GM19035 (cell line): Measurements from ENCODE around the gene CHSY3.

Experiments used
- ATAC-seq: cut with Tn5 transposase; IDR thresholded peaks from one replicate; pipeline ENCODE4 v1.9.1; 2021; ENCODE audit not compliant: unreplicated experiment

CHSY3 gene

DNA sequence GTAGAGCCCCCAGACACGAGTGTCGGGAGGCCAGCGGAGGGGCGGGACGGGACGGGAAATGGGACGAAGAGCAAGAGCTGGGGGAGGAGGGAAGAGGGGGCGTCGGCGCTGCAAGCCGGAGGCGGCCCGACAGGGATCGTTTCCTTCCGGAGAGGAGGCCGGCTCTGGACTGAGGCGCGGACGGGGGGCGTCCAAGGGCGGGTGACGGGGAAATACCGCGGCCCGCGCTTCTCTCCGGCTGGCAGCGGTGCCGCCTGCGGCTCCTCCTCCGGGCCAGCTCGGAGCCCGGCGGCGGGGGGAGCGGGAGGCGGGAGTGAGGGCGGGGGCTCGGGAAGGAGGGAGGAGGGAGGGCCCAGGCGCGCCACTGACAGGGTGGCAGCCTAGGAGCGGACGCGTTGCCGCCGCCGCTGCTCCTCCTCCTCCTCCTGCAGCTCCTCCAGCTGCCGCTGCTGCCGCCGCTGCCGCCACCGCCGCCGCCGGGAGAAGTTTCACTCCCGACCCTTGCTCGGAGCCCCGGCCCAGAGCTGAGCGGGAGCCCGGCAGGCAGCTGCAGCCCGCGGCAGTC, at the start of gene CHSY3:
Gene CHSY3, plus strand, starts transcription at position 364 of the 565 bp plus-strand sequence.
- peak; percentile 63 for ATAC-seq

DNA sequence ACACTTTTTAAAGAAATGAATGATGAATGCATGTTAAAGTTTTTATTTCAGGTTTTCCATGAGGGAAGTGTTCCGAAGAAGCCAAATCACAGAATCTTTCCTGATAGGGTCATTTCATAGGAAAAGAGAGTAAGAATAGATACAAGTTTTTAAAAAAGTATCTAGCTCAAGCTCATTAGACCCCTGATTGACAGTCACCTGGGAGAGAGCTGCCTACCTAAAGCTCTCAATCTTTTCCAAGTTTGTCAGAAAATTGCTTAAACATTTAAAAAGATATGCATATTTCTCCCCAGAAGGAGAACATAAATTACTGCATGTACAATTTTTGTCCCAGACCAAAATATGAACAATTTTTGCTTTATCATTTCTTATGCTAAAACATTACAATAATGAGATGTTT, 47.9 kb upstream of the CHSY3 start:
- no peak for ATAC-seq

DNA sequence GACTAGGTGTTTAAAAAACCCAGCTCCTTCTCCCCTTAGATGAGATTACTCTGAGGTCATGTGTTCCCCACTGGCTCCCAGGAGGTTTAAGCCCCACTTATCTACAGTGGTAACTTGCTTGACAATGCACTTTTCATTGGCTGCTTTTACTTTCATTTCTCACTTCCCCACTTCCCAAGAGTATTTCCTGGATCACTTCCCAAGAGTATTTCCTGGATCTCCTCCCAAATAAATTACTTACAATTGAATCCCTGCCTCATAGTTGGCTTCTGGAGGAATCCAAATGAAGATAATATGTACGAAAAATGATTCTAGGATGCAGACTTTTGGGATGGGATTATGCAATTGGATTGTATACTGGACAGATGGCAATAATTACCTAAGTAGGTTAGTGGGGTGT, 47.1 kb upstream of the CHSY3 start:
- ATAC-seq: no peak

DNA sequence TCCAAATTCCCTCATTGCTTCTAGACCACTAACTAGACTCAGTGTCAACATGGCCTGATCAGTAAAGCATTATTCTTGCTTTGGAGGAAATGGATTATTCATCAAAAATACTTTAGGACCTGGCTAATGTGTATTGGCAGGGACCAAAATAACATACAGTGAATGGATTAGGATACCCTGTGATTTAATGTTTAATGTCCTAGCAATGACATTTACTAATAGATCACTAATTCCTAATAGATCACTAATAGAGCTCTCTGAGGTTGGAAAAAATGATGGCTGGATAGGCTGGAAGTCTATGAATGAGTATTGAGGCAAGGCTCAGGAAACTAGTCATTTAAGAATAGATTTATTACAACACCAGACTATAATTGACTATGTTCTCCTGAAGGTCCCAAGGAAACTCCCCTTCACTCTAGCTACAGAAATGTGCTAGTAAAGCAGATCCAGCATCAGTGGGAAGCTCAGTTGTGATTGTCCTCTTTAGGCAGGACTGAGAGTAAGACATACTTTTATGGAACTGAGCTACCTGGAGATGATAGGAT, 46.1 kb upstream of the CHSY3 start:
- ATAC-seq: no peak

DNA sequence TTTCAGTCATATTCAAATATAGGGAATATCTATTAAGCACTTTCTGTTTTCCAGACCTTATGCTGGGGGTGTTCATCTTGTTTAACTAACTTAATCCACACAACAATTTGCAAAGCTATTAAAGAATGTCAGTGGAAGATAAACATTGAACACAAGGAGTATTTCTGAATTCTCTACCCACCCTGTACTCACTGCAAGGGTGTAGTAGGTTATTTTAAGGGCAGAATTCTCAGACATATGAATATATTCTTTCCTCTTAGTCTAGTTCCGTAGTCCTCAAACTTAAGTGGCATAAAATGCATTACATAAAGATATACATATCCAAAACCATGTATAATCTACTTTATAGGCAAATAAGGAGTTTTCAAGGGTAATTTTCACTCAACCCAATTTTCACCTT, 19.9 kb upstream of the CHSY3 start:
- ATAC-seq: no peak

DNA sequence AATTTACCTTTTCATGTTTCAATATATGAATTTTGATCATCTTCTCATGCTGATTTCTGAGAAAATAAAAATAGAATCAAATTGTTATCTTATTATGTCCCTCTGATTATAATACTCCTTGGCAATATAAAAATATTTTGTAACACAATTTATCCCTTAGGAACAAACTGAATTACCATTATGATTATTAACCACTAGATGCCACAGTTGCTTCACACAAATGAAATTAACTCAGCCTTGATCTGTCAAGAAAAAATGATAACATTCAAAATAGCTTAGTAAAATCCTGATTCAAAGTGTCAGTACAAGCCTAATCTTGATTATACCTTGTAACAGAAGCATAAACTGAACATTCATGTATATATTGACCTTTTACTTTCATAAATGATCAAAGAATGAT, 4.8 kb upstream of the CHSY3 start:
- no peak for ATAC-seq

DNA sequence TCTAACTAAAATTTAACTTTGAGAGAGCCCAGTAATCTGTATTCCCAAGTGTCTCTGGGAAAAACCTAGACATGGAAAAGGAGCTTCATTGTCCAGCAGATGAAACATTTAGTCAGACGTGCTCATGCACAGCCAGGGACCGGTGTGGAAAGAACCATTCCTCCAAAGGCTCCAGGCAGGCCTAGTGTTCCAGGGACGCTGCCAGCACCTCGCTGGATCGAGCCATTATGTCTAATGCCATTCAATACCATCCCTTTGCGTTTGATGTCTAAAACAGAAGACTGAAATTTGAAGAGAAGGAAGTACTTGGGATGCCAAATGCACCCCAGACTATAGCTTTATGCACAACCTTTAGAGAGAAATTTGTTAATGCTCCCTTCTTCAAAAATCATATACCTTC, 1.4 kb upstream of the CHSY3 start:
- no peak for ATAC-seq

DNA sequence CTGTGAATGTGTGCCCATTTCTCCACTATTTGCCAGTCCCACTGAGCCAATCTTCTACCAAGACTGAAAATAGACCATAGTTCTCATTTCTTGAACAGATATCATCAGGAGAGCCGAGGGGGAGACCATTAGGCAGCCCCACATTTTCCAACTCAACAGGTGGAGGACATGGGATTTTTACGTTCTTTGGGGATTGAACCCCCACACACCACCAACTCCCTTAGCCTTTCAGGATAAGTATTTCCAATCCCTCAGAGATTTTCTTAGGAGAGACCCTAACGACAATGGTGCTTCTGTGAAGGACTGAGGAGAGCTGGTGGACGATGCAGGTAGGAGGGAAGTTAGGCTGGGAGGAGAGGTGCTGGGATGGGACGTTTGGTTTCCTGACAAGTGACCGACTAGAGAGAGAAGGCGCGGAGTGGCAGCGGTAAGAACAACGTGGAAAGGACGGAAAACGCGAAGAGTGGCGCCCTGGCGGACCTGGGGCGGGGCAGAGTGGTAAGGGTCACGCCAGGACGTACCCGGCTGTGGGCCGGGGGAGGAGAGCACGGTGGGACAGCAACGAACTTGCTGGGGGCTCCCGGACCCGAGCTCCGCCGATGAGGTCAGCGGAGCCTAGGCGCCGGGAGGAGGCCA, 681 bp upstream of the CHSY3 start:
- no peak for ATAC-seq

DNA sequence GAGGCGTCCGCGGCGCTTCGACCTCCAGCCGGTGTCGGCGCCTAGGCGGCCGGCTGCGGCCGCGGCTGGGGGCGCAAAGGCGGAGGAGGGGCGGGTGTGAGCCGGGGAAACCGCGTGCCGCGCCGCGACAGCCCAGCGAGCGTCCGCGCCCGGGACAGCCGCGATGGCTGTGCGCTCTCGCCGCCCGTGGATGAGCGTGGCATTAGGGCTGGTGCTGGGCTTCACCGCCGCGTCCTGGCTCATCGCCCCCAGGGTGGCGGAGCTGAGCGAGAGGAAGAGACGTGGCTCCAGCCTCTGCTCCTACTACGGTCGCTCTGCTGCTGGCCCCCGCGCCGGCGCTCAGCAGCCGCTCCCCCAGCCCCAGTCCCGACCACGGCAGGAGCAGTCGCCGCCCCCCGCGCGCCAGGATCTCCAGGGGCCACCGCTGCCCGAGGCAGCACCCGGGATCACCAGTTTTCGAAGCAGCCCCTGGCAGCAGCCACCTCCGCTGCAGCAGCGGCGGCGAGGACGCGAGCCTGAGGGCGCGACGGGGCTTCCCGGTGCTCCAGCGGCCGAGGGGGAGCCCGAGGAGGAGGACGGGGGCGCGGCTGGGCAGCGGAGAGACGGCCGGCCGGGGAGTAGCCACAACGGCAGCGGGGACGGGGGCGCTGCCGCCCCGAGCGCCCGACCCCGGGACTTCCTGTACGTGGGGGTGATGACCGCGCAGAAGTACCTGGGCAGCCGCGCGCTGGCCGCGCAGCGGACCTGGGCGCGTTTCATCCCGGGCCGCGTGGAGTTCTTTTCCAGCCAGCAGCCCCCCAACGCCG, 605 bp downstream of the CHSY3 start:
- ATAC-seq: peak; percentile 50

DNA sequence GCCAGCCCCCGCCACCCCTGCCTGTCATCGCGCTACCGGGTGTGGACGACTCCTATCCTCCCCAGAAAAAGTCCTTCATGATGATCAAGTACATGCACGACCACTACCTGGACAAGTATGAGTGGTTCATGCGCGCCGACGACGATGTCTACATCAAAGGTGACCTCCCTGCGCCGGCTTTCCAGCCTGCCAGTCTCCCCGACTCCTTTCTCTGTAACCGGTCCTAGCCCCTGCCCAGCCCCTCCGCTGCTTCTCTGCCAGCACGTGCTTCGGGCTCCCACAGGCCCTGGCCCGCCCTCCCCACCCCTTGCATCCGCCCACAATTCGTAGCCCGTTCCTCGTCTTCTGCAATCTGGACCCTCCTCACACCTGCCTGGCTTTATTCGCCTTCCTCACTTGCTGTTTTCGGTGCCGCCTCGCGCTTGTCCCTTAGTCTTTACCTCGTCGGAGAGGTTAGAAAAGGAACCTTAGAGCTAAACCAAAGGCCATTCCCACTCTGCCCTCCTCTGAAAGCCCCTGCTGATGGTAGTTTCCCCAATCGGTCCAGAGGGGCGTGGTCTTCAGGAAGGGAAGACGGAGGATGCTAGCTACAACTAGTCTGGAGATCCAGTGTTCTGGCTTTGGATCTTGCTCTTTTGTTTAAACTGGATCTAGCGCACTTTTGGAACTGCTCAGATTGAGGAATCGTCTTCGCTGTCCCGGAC, 1.4 kb downstream of the CHSY3 start:
- no peak for ATAC-seq

DNA sequence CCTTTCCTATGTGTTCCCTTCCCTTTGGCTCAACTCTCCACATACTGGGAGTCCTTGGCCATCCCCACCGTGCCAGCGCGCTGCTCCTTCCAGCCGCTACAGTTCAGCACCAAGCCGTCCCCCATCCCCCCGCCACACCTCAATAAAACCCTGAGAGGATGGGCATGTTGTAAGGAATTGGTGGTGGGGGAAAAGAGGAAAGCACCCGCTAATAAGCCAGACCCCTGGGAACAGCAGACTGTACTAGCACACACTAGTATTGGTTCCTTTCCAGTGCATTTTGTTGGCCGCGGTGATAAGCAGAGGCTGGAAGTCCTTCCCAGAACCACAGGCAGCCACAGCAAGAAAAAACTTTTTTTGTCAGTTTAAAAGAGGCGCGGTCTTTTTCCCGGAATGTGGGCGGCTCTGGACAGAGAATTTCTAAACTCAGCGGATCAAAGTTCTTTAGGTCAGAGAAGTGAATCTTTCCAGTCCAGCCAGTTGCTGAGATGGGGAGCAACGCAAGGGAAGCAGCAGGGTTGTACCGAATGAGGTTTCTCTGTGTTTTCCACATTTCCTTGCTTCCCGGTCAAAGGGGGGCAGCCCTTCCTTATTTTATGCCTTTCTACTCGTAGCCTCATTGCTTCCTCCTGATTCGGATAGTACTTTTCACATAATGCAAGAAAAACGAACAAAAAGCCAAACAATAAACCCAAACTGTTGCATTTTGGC, 2.1 kb downstream of the CHSY3 start:
- no peak for ATAC-seq

DNA sequence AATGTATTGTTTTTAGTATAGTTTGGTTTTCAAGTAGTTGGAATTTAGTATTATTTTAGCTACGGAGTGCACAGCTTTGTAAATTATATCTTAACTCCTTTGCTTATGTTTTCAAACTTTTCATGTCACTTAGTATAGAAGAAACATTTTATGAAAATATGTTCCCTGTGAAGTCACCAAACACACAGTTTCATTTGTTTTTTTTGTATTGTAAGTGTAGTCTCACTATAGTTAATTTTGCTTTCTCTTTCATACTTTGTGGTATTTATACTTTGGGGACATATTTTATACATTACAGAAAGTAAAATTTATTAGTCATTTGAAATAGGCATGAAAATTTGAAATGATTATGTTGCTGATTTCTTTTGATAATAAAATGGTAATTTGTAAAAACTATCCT, 5.0 kb downstream of the CHSY3 start:
- peak; percentile 46 for ATAC-seq

DNA sequence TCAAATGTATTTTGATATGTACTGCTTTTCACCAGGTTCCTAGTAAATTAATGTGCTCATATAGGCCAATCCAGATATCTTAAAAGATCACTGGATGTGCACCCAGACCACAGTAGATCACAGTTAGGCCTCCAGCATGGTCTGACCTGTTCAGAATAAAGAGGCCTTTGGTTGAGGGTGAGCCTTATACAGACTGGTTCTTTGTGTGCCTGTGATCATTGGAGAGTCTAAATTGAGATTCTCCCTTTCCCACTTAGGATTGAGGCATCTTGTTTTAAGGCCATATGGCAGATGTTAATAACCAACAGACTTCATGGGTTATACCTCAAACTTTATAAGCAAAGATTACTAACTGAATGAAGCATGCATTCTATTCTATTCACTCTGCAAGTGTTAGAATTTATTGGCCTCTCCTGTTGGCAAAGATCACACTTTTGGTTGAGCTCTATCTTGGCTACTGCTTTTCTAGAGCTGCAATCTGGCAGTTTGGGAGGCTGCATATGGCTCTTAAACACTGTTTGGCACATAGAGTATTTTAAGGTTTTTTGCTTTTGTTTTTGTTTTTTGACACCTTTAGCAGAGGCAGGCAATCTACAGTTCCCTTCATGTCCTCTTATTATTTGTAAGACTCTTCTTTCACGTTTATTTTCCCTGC, 8.5 kb downstream of the CHSY3 start:
- ATAC-seq: no peak

DNA sequence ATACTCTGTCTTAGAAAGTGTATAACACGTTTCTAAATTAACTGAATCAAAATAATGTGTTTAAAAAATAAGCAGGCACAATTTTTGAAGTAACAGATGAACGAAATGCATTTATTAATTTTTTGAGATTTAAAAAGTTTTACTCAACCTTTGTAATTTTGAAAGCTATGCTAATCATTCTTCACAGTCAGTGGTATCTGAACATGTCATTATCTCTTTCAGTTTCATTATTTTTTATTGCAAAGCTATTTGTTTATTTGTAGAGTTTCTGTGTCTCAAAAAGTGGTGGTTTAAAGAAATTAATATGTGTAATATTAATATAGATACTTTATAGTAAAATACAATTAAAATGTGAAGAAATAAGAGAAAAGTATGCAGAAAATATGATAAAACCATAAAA, 11.2 kb downstream of the CHSY3 start:
- no peak for ATAC-seq

DNA sequence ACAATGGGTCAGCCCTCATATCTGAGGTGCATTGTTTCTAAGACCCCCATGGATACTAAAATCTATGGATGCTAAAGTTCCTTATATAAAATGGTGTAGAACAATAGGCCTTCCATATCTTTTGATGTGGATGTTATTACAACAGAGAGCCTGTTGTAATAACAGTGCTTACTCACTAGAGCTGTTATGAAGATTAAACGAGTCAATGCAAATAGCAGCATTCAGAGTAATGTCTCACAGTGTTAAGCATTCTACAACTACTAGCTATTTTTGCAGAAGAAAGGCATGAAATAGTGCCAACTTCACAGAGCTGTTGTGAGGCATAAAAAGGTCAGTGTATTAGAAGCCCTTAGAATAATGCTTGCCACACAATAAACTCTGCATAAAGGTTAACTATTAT, 13.0 kb downstream of the CHSY3 start:
- ATAC-seq: no peak

DNA sequence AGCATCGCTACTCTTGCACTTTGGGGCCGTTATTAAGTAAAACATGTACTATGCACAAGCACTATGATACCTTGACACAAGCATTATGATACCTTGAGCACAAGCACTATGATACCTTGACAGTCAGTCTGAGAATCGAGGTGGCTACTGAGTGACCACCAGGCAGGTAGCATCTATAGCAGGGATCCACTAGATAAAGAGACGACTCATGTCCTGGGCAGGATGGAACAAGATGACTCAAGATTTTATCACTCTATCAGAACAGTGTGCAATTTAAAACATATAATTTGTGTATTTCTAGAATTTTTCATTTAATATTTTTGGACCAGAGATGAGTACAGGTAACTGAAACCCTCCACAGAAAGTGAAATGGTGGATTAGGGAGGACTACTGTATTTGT, 16.9 kb downstream of the CHSY3 start:
- ATAC-seq: no peak

DNA sequence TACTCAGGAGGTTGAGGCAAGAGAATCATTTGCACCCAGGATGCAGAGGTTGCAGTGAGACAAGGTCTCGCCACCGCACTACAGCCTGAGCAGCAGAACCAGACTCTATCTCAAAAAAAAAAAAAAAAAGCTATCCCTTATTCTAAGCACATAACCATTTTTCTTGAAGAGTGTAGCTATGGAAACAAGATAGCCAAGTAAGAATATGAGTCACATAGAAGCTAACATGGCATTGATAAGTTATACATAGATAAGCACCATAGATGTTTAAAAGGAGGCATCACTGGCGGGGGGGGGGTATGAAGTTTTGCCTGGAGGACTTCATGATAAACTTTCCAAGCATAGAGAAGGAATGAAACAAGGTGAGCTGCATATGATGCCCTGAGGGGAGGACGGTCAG, 26.0 kb downstream of the CHSY3 start:
- ATAC-seq: no peak

DNA sequence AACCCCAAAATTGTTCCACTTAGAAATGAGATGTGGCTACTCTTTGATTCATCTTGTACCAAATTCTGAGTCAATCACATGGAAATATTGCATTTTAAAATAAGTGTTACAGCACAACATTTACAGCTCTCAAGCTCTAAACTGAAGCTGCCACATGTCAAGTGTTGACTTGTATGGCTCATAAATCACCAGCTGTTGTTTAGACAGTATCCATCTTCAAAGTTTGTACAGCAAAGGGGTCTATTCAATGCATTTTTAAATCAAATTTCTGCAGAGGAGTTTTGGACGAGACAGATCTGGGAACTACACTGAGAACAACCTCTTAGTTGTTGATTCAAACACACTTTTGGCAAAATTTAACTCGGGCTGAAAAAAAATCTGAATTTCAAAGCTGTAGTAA, 31.4 kb downstream of the CHSY3 start:
- no peak for ATAC-seq

DNA sequence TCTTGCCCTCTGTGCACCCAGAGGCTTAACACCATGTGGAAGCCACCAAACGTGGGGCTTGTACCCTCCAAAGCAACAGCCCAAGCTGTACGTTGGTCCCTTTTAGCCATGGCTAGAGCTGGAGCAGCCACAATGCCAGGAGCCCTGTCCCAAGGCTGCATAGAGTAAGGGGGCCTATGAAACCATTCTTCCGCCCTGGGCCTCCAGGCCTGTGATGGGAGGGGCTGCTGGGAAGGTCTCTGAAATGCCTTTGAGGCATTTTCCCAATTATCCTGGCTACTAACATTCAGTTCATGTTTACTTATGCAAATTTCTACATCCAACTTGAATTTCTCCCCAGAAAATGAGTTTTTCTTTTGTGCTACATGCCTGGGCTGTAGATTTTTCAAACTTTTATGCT, 33.8 kb downstream of the CHSY3 start:
- ATAC-seq: no peak

DNA sequence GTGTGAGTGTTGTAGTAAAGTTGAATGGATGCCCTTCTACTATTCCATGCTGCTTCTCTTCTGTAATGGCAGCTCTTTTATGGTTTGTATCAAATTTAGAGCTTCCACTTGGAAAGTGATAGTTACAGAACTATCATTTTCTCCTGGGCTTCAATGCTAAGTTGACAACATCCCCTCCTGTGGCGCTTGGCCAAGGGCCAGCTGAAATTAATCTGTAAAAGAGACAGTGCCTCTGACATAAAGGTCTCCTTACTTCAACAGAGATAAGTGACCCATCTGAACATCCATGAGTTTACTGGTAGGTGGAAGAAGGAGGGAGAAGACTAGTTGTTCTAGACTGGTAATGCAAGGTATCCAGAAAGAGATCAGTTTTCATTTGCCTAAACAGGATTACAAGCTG, 39.7 kb downstream of the CHSY3 start:
- ATAC-seq: no peak
